GM19438 (cell line): ENCODE measurements around the gene ABTB2.
A peak's percentile ranks its signal among the peaks of the same experiment; 100 is the strongest.

Experiments used
- ATAC-seq: cut with Tn5 transposase; IDR thresholded peaks from one replicate; pipeline ENCODE4 v1.9.1; 2021; ENCODE audit warnings: low read depth; ENCODE audit not compliant: unreplicated experiment

Gene ABTB2

GRCh38 chr11:34344410-34344767 lies 13.4 kb downstream of the ABTB2 start:
- no peak for ATAC-seq

GRCh38 chr11:34343686-34344085 lies 14.1 kb downstream of the ABTB2 start:
- ATAC-seq: no peak

- no peak for ATAC-seq
Measured at GRCh38 chr11:34343153-34343552, 14.7 kb downstream of the ABTB2 start.

GRCh38 chr11:34341931-34342533 lies 15.8 kb downstream of the ABTB2 start:
- ATAC-seq: no peak

GRCh38 chr11:34341096-34341495 lies 16.7 kb downstream of the ABTB2 start:
- no peak for ATAC-seq

GRCh38 chr11:34340653-34341052 lies 17.2 kb downstream of the ABTB2 start:
- no peak for ATAC-seq

- peak; percentile 90 for ATAC-seq
Measured at GRCh38 chr11:34339149-34340064, 18.4 kb downstream of the ABTB2 start.

- ATAC-seq: no peak
Measured at GRCh38 chr11:34337016-34337415, 20.8 kb downstream of the ABTB2 start.

GRCh38 chr11:34335801-34336200 lies 22.0 kb downstream of the ABTB2 start:
- no peak for ATAC-seq

- ATAC-seq: no peak
Measured at GRCh38 chr11:34335331-34335730, 22.5 kb downstream of the ABTB2 start.

- ATAC-seq: no peak
Measured at GRCh38 chr11:34333787-34334186, 24.0 kb downstream of the ABTB2 start.

- ATAC-seq: no peak
Measured at GRCh38 chr11:34332524-34332923, 25.3 kb downstream of the ABTB2 start.

GRCh38 chr11:34331736-34332135 lies 26.1 kb downstream of the ABTB2 start:
- no peak for ATAC-seq

- ATAC-seq: no peak
Measured at GRCh38 chr11:34331329-34331728, 26.5 kb downstream of the ABTB2 start.

GRCh38 chr11:34330653-34331052 lies 27.2 kb downstream of the ABTB2 start:
- ATAC-seq: no peak

- no peak for ATAC-seq
Measured at GRCh38 chr11:34329876-34330275, 27.9 kb downstream of the ABTB2 start.

- ATAC-seq: no peak
Measured at GRCh38 chr11:34328632-34328910, 29.2 kb downstream of the ABTB2 start.

- no peak for ATAC-seq
Measured at GRCh38 chr11:34327804-34328631, 29.8 kb downstream of the ABTB2 start.

GRCh38 chr11:34324466-34324865 lies 33.3 kb downstream of the ABTB2 start:
- ATAC-seq: no peak

- no peak for ATAC-seq
Measured at GRCh38 chr11:34323601-34324000, 34.2 kb downstream of the ABTB2 start.
